GM12891 (cell line): ENCODE measurements around the gene WDR72.

Experiments used
- PAX5 ChIP-seq: IDR thresholded peaks from 2 replicates; pipeline ENCODE4 v1.6.1; 2011; ENCODE audit warnings: low read length, moderate library complexity, mild to moderate bottlenecking; ENCODE audit not compliant: insufficient read depth, severe bottlenecking
- POLR2A ChIP-seq: IDR thresholded peaks from 2 replicates; pipeline ENCODE4 v1.6.1; 2011; ENCODE audit warnings: low read depth, low read length, control low read depth
- POLR2AphosphoS5 ChIP-seq: IDR thresholded peaks from 2 replicates; pipeline ENCODE4 v1.6.1; 2011; ENCODE audit warnings: low read depth, low read length, control low read depth
- SPI1 ChIP-seq: IDR thresholded peaks from 2 replicates; pipeline ENCODE4 v1.6.1; 2011; ENCODE audit warnings: low read depth, low read length, control low read depth
- TAF1 ChIP-seq: IDR thresholded peaks from 2 replicates; pipeline ENCODE4 v1.6.1; 2011; ENCODE audit warnings: low read depth, low read length, control low read depth

- TF ChIP-seq POLR2A (no peak), POLR2AphosphoS5 (no peak), PAX5 (no peak), SPI1 (no peak), TAF1 (no peak)
Observed at GRCh38 chr15:53808058-53808706, 48.7 kb upstream of the WDR72 start.
